GM12878 (cell line): Measurements from ENCODE around the gene PDPK1. TPM values are rescaled to one million over a fixed set of nuclear protein-coding genes. Genes with fewer than 3 reads are reported as not detected.

Source experiments
- ATAC-seq: fragments of 200-7000 bp; cut with Tn5 transposase; 3 replicates; pipeline ENCODE4 v1.9.1; 2020; ENCODE audit warnings: mild to moderate bottlenecking, moderate library complexity
- BruUV-seq: library from RNA; stranded (reverse); fragments of 400-500 nt; replicated peaks from 2 replicates; lab custom pipeline; 2021; lab: Mats Ljungman, UMichigan
- CTCF ChIA-PET: fragments of 300-600 bp; sonication (Branson Sonifier 250); formaldehyde crosslinking; extraction: SDS; loops from one replicate; lab custom pipeline; 2021; ENCODE audit warnings: inconsistent platforms; lab: Yijun Ruan, JAX
- POLR2A ChIA-PET: fragments of 350-600 bp; formaldehyde crosslinking; extraction: SDS; loops from one replicate; lab custom pipeline; 2021; ENCODE audit warnings: inconsistent platforms; lab: Charles Lee
- RAD21 ChIA-PET: fragments of 300-600 bp; sonication (Branson Sonifier 250); formaldehyde crosslinking; loops from one replicate; lab custom pipeline; 2023; ENCODE audit warnings: antibody characterized with exemption; ENCODE audit not compliant: unreplicated experiment; lab: Charles Lee
- SMC1A ChIA-PET: fragments of 300-600 bp; sonication (Branson Sonifier 250); formaldehyde crosslinking; loops from one replicate; lab custom pipeline; 2023; ENCODE audit not compliant: unreplicated experiment, uncharacterized antibody; lab: Charles Lee
- DNase-seq: peaks from one replicate; pipeline ENCODE4 v3.0.0-alpha.2; 2011; ENCODE audit warnings: low read depth, low spot score
- FAIRE-seq: peaks from 3 replicates; lab custom pipeline; 2011; peaks lifted over from hg19 to GRCh38; lab: Jason Lieb, UNC
- H2AFZ ChIP-seq: 2 replicates; pipeline ENCODE4 v1.6.0; 2011; ENCODE audit warnings: low read depth, low read length, control low read depth; ENCODE audit not compliant: control insufficient read depth
- H3K27ac ChIP-seq: 2 replicates; pipeline ENCODE4 v1.5.1; 2011; ENCODE audit warnings: control low read depth; ENCODE audit not compliant: control insufficient read depth, insufficient read depth
- H3K27me3 ChIP-seq, 2 experiments: replicated peaks in 1 of 2; 2 replicates each; pipeline versions ENCODE4 v1.6.0 to v1.6.1; 2011; ENCODE audit warnings: low read length in 1 of 2; ENCODE audit not compliant: control insufficient read depth in 2 of 2, insufficient read depth in 2 of 2
- H3K36me3 ChIP-seq, 2 experiments: 2 replicates each; pipeline ENCODE4 v1.5.1; 2011; ENCODE audit warnings: low read length in 1 of 2; ENCODE audit not compliant: control insufficient read depth in 2 of 2, insufficient read depth in 2 of 2
- H3K4me1 ChIP-seq: 2 replicates; pipeline ENCODE4 v1.6.1; 2011; ENCODE audit warnings: mild to moderate bottlenecking, low read length, moderate library complexity, mixed read lengths; ENCODE audit not compliant: control insufficient read depth, insufficient read depth
- H3K4me2 ChIP-seq: 2 replicates; pipeline ENCODE4 v1.6.0; 2011; ENCODE audit warnings: control low read depth; ENCODE audit not compliant: control insufficient read depth, insufficient read depth
- H3K4me3 ChIP-seq: fragments of 200-600 bp; sonication (generic); 2 replicates; pipeline ENCODE4 v1.5.1; 2016
- H3K79me2 ChIP-seq: 2 replicates; pipeline ENCODE4 v1.6.0; 2011; ENCODE audit warnings: low read length; ENCODE audit not compliant: control insufficient read depth, insufficient read depth
- H3K9ac ChIP-seq: 2 replicates; pipeline ENCODE4 v1.8.0; 2011; ENCODE audit warnings: low read length, control low read depth, mixed read lengths; ENCODE audit not compliant: control insufficient read depth, insufficient read depth
- H3K9me3 ChIP-seq: replicated peaks from 3 replicates; pipeline ENCODE4 v1.5.1; 2011; ENCODE audit warnings: mild to moderate bottlenecking, low read length; ENCODE audit not compliant: control insufficient read depth, insufficient read depth
- H4K20me1 ChIP-seq: 2 replicates; pipeline ENCODE4 v1.6.0; 2011; ENCODE audit not compliant: control insufficient read depth, insufficient read depth
- CUX1 ChIP-seq: IDR thresholded peaks from 2 replicates; pipeline ENCODE4 v1.6.1; 2012; ENCODE audit warnings: improper control_type of control experiment, low read depth, low read length; ENCODE audit not compliant: insufficient replicate concordance
- NFYA ChIP-seq: IDR thresholded peaks from 2 replicates; pipeline ENCODE4 v1.6.1; 2011; ENCODE audit warnings: low read depth, mild to moderate bottlenecking, low read length, improper control_type of control experiment, borderline replicate concordance
- POLR2A ChIP-seq: IDR thresholded peaks from 2 replicates; pipeline ENCODE4 v1.6.1; 2011; ENCODE audit warnings: low read depth, mild to moderate bottlenecking, low read length
- WGBS: methylation state at CpG from one replicate; pipeline ENCODE4 v1.1.6; 2016; ENCODE audit warnings: low lambda C conversion rate; ENCODE audit not compliant: insufficient replicate concordance, insufficient coverage; ENCODE audit errors: missing lambda C conversion rate; 5-methylcytosine and 5-hydroxymethylcytosine counted together
- in situ Hi-C: fragments of 300-500 bp; cut with MboI; formaldehyde crosslinking; loops from 9 replicates; pipeline ENCODE4 v1.14.3; 2018; ENCODE audit warnings: mixed read lengths
- intact Hi-C: fragments of 100-400 bp; cut with micrococcal nuclease; formaldehyde crosslinking; loops from one replicate; pipeline ENCODE4 v1.14.2; 2022; ENCODE audit not compliant: unreplicated experiment
- polyA plus RNA-seq, 11 experiments: library from polyadenylated mRNA; depleted of rRNA in 4 of 11; unstranded in 6 of 11; stranded (reverse) in 5 of 11; fragments of >200 nt; fragmentation: Nextera tagmentation in 4 of 11; fragmentation: Illumina TruSeq in 1 of 11; extraction: Ambion mirVana in 4 of 11; extraction: Trizol in 1 of 11; gene quantifications; 1 replicate in 1 of 11; 2 replicates in 10 of 11; pipeline versions ENCODE4 v1.2.1 to v1.2.3, GENCODE V29; 2011 to 2016; ENCODE audit warnings: inconsistent platforms in 2 of 11, missing spikeins in 2 of 11, low read depth in 1 of 11
- total RNA-seq, 4 experiments: library from RNA; depleted of rRNA in 3 of 4; stranded (reverse); fragments of >200 nt in 3 of 4; fragmentation: Illumina TruSeq in 1 of 4; extraction: Trizol in 1 of 4; gene quantifications; 2 replicates each; pipeline versions ENCODE4 v1.2.1 to v1.2.3, GENCODE V29; 2013 to 2021

The PDPK1 gene
- total and polyA plus RNA-seq, 10 of the 15 experiments (the other 5 are each of a cell fraction or from before 2014, with no cell fraction given) = 3.9 to 41.3 (median 25.5) TPM

GRCh38 chr16:2529961-2530628 lies 7.7 kb upstream of the PDPK1 start:
- H3K4me1 ChIP-seq = peaks cover 13% of the 10 kb centered on the region
- peaks cover 4 to 18% of the 10 kb centered on the region in 2 experiments; a peak in 3 of 4 replicates for H3K36me3 ChIP-seq
- H3K27me3 ChIP-seq = no peaks in the 10 kb centered on the region
- intact Hi-C loops = loop anchor here (10.0 kb wide), 1 partner anchor 155 kb away; the partner anchor contains the start of gene KCTD5
- DNase-seq (no peak), ATAC-seq (no peak), FAIRE-seq (no peak)
- CTCF ChIA-PET = no interaction called here
- no peaks in the 10 kb centered on the region for H4K20me1 ChIP-seq
- POLR2A ChIA-PET = no interaction called here
- no peak for TF ChIP-seq NFYA
- H3K79me2 ChIP-seq = no peaks in the 10 kb centered on the region
- no TSS peak for BruUV-seq
- no peak overlapping the region for H3K27ac ChIP-seq
- SMC1A ChIA-PET = no interaction called here
- RAD21 ChIA-PET = no interaction called here
- no peak overlapping the region for H3K4me2 ChIP-seq
- WGBS = 86% methylated on average over 15 of the region's 15 CpGs
- in situ Hi-C loops = no loop called here
- H3K9ac ChIP-seq = no peak overlapping the region
- no peak overlapping the region for H3K4me3 ChIP-seq
- no peaks in the 10 kb centered on the region for H3K9me3 ChIP-seq
- no peak overlapping the region for H2AFZ ChIP-seq

- ChIA-PET CTCF (no interaction called here), RAD21 (no interaction called here), POLR2A (interaction anchor here (1.1 kb wide), 1 partner anchor 11 kb away, joined by 4 read pairs; the partner anchor contains the start of gene AMDHD2), SMC1A (no interaction called here)
- peak; percentile 58 for TF ChIP-seq POLR2A
- no peak for TF ChIP-seq CUX1
- H3K9me3 ChIP-seq = no peaks in the 10 kb centered on the region
- FAIRE-seq = no peak
- peaks cover 4 to 18% of the 10 kb centered on the region in 2 experiments; a peak in 3 of 4 replicates for H3K36me3 ChIP-seq
- DNase-seq = no peak
- no peak for ATAC-seq
- H2AFZ ChIP-seq = no peak overlapping the region
- H4K20me1 ChIP-seq = no peaks in the 10 kb centered on the region
- BruUV-seq = no TSS peak
- intact Hi-C loops (loop anchor here (10.0 kb wide), 1 partner anchor 154 kb away; the partner anchor contains the start of gene KCTD5), in situ Hi-C loops (no loop called here)
- no peak overlapping the region for H3K9ac ChIP-seq
- 92% methylated on average over 14 of the region's 14 CpGs for WGBS
- H3K27me3 ChIP-seq = no peaks in the 10 kb centered on the region
- H3K4me1 ChIP-seq = peaks cover 13% of the 10 kb centered on the region
- H3K4me2 ChIP-seq = peak overlapping the region; percentile 96; the same call in 1 of the 2 replicates
- H3K27ac ChIP-seq = no peak overlapping the region
- no peak overlapping the region for H3K4me3 ChIP-seq
- H3K79me2 ChIP-seq = no peaks in the 10 kb centered on the region
Observed at GRCh38 chr16:2530629-2531318, 7.0 kb upstream of the PDPK1 start.
